Stimulated activated CD8-positive, alpha-beta memory T cell treated with anti-CD3 and anti-CD28 coated beads, Interleukin-12 subunit alpha, Interleukin-12 subunit beta, amount 100 ng/mL, for 24 hours (primary cell): ENCODE results near the gene NKX3-2.

Source experiments
- DNase-seq: peaks from one replicate; pipeline ENCODE4 v3.0.0-alpha.2; 2020; ENCODE audit errors: extremely low read depth

Gene NKX3-2

DNA sequence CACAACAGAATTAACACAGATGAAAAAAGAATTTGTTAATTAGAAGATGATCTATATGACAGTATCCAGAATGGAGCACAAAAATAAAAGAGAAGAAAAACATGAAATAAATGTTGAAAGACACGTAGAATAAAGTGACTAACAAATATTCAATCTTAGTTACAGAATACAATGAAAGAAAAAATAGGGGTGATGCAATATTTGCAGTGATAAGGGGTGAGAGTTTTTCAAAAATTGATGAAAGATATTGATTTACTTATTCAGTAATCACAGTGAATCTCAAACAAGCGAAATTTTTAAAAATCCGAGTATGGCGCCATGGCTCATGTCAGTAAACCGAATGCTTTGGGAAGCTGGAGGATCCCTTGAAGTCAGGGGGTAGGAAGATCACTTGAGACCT lies 39.9 kb downstream of the NKX3-2 start:
- no peak for DNase-seq

DNA sequence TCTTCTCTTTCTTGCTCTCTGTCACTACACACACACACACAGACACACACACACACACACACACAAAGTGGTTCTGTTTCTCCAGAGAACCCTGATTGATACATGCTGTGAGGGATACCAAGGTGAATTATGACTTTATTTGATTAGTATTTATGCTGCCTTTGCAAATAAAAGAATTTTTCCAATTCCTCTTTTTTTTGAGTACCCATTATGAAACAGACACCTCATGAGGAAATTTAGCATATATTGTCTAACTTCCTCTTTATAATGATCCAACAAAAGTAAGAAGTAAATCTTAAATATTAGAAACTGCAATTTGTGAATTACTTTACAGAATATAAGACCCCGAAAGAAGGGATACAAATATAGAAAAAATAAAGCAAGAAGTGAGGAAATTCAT lies 45.8 kb downstream of the NKX3-2 start:
- no peak for DNase-seq

DNA sequence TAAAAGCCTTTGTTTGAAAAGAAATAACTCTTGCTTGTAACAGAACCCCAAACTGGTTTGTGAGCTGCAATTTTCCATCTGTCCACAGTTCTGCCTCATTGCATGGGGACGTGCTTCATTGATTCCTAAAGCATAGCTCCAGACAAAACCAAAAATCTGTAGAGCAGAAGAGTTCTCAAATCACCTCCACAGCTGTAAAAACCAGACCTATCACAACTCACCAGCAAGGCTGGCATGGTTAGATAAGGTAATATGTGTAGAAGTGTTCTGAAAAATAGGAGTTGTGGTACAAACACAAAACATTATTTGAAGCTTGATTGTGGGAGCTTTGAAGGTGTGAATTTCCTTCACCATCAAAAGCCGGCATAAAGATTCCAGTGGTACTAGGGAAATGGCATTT lies 47.7 kb downstream of the NKX3-2 start:
- no peak for DNase-seq

DNA sequence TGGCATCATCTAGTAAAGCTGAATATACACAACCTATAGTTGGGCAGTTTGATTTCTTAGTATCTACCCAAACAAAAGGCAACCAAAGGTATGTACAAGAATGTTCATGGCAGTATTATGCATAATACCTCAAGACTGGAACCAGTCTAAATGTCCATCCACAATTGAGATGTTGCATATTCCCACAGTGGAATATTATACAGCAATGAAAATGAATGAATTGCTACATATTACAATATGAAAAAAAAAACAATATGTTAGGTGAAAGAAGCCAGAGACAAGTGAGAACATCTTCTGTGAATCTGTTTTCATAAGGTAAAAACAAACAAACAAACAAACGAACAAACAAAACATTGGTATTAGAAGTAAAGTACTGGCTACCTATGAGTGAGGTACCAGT lies 48.6 kb downstream of the NKX3-2 start:
- no peak for DNase-seq

DNA sequence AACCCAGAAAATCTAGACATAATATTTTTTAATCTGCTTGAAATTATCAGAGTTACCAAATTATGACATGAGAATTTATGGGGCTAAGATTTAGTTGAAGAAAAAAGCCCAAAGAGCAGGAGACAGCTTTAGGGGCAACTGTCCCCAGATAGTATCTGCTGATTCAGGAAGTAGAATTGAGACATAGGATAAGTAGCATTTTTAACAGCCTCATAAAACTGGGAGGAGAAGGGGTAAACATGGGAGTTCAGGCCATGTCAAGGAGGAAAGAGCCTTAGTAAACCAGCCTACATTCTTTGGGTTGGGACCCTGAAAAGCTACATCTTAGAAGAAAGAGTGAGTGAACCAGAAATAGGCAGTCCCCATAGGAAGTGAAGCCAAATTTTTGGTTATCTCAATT lies 50.5 kb downstream of the NKX3-2 start:
- no peak for DNase-seq

DNA sequence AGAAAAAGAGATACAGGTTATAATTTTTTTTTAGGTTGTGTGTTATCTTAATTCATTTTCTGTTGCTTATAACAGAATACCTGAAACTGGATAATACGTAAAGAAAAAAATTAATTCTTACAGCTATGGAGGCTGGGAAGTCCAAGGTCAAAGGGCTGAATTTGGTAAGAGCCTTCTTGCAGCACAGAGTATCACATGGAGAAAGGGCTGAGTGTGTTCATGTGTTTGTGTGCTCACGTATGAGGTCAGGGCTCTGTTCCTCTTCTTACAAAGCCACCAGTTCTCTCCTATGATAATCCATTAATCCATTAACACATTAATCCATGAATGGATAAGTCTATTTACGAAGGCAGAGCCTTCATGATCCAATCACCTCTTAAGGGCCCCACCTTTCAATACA lies 51.6 kb downstream of the NKX3-2 start:
- no peak for DNase-seq
